Measurements from ENCODE around the gene ICAM5.
A peak's percentile ranks its signal among the peaks of the same experiment; 100 is the strongest.
"Not testable (repeated sequence)": the region's sequence is repeated elsewhere in the genome, so short reads cannot be mapped to it uniquely, and the experiment has no call there.

The ICAM5 gene

DNA sequence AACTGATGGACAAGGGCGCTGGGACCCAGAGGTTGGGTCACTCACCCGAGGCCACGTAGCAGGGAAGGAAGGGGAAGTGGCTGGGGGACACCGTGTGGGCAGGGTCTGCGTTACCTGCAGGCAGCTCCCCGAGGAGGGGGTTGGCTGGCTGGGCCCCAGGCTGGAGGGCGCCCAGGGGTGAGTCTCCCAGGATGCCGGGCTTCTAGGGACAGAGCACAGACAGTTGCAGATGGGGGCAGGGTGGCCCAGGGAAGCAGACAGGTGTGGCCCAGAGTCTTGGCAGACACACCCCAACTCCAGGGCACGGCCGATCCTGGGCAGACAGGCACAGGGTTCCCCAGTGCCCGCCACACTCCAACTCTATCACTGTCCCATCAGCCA, 31.7 kb downstream of the ICAM5 start:
- DNase-seq, result no peak

DNA sequence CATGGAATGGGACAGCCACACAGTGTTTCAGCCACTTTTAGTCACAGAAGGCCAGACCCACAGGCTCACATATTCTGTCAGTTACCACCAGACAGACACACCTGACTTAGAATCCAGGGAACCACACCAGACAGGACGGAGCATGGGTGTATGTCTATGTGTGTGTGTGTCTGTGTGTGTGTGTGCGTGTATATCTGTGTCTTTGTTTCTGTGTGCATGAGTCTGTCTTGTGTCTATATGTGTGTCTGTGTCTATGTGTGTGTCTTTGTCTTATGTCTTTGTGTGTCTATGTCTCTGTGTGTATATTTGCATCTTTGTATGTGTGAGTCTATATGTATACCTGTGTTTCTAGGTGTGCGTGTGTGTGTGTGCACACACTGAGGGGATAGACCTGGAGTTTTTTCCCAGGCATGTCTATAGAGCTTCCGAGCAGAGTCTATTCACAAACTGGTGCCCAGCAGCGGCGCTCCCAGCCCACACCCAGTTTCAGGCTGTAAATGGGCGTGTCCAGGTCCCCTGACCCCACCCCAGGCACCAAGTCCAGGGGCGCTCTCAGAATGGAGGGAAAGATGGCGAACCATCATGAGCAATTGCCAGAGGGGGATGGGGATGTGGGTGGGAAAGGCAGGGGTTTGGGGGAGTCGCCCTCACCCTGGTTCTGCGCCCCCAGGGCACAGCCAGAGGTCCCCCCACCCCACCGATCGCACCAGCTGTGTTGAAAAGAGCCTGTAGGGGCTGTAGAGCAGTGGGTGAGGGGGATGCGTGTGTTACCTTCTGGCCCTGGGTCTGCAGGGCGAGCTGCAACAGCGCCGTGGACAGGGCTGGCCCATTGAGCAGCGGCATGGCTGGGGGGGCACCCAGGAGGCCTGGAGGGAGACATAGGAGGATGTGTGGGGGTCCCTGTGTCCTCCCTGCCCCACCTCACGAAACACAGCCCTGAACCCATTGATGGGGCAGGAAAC, 32.4 kb downstream of the ICAM5 start:
- no peak for DNase-seq

DNA sequence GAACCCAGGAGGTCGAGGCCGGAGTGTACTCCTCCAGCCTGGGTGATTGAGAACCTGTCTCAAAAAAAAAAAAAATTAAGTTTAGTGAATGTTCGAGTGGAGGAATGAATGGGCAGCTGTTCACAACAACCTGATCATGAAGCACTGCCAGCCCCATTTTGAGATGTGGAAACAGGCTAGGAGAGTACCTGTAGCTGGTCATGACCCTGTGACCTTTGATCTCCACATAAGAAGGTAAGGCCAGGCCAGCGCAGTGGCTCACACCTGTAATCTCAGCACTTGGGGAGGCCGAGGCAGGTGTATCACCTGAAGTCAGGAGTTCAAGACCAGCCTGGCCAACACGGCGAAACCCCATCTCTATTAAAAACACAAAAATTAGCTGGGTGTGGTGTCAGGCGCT, 36.0 kb downstream of the ICAM5 start:
- DNase-seq, result no peak

DNA sequence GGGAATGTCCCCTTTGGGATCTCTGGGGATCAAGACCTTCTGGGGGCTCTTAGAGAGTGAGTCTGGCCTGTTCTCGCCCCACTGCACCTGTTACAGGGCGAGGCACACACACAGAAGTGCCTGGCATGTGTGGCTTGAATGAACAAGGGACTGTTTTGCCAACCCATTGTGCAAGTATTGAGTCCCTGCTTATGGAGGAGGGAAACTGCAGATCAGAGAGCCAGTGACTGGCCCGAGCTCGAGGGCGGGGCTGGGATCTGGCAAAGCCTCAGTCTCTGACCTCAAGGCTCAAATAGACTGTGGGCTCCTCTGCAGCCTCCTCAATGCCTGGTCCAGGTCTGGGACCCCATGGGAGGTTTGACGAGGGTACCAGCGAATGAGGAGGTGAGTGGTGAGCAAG, 38.0 kb downstream of the ICAM5 start:
- no peak for DNase-seq

DNA sequence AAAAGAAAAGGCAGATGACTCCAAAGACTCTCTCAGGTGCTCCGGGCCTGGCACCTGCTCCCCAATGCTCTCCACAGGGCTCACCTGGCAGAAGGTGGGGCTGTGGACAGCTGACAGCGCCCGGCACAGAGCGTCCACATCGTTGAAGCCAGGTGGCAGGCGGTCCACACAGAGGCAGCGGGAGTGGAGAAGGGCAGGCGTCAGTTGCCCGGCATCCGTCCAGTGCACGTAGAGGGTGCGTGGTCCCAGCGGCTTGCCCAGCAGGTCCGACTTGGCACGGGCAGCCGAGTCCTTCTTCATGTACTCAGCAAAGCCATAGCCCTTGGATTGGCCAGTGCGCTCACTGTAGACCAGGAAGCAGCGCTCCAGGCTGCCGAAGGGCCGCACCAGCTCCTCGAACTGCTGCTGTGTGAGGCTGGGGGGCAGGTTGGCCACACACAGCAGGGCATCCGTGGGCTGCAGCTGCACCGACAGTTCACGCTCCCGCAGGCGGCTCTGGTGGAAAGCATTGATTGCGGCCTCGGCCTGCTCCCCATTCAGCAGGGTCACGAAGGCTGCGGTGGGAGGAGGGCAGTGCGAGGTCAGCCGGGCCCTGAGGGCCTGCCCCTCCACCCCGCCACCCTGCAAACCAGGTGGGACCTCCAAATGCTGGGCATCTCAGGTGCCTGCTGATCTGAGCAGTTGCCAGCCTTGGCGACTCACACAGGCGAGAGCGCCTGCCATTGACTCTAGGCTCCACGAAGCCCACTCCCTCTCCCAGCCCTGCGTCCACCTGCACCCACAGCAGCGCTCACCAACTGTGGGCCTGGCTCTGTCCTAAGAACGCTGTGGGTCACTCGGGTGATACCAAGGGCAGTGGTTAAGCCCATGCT, 39.0 kb downstream of the ICAM5 start:
- DNase-seq, result no peak

DNA sequence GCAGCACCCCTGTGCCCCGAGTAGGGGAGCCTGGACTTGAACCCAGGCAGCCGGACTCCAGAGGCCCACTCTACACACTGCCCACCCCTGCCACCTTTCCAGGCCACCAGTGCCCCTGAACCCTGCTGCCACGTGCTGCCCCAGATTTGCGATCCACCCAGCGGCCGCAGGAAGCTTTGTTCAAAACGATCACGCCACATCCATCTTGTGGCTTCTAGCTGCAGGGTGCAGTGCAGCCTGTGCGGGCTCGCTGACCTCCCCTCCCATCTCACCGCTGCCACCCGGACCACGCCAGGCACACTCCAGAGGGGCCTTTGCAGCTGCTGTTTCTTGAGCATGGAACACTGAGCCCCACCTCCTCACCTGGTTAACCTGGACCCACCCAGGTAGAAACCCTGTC, 39.8 kb downstream of the ICAM5 start:
- no peak for DNase-seq

DNA sequence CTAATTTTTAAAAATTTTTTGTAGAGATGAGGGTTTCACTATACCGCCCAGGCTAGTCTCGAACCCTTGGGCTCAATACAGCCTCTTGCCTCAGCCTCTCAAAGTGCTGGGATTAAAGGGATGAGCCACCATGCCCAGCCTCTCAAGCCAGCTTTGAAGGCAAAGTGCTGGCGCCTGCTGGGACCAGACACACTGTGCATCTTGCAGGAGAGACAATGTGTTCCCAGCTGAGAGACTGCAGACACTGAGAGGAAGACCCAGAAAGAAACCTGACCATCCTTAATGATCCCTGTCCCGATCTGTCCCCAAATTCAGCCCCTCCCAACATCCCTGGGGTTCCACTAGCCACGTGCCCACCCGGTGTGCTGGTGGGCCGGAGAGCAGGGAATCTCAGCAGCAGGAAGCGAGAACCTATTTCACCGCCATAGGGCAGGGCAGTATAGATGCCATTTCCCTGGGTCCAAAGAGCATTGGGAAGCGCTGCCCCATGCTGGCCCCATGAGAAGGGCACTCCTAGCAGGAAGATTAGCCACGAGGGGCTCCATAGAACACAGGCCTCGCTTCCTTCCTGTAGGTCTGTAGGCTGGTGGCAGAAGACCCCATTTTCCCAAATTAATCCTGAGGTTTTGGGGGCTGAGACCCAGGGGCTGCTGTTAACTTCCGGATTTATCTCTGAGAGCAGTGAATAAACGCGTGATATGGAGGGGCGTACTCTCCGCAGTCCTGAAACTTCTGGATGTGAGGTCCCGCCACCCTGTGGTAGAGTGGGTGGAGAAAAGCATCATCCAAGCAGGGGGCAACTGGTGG, 42.6 kb downstream of the ICAM5 start:
- DNase-seq, result no peak

DNA sequence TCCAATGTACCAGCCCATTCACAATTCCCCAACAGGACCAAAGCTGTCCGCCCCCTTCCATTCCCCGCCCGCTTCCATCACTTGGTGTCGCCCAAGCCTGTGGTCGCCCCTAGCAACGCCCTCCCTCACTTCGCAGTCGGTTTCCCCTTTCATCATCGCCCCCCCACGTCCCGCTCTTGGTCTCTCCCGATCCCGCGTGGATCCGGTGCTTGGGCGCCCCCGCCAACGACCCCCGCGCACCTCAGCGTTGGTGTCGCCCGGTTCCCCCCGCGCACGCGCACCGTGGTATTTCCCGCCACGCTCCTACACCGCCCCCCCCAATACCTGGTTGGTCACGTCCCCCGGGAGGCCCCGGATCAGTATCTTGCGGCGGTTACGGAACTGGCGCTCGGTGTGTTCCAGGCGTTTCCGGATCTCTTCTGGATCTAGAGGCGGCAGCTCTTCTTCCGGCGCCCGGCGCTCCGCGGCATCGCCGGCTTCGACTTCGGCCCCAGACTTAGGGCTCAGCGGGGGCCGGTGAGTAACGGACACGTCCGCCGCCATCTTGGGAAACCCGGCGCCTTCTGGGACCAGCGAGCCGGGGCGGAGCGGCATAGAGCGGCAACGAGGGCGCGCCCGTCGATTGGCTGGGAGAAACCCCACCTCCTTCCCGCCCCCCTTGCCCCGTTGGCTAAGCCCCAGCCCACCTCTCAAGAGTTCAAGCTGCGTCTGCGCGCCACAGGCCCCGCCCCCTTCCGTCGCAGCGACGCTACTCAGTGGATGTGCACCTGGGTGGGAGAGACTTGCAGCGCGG, 43.4 kb downstream of the ICAM5 start, which contains the start of gene RAVER1:
RAVER1 (minus strand) TSS at position 565 of the 793 bp plus-strand sequence; CDS start at position 543, 22 bp downstream.
- peak; percentile 98 for DNase-seq

DNA sequence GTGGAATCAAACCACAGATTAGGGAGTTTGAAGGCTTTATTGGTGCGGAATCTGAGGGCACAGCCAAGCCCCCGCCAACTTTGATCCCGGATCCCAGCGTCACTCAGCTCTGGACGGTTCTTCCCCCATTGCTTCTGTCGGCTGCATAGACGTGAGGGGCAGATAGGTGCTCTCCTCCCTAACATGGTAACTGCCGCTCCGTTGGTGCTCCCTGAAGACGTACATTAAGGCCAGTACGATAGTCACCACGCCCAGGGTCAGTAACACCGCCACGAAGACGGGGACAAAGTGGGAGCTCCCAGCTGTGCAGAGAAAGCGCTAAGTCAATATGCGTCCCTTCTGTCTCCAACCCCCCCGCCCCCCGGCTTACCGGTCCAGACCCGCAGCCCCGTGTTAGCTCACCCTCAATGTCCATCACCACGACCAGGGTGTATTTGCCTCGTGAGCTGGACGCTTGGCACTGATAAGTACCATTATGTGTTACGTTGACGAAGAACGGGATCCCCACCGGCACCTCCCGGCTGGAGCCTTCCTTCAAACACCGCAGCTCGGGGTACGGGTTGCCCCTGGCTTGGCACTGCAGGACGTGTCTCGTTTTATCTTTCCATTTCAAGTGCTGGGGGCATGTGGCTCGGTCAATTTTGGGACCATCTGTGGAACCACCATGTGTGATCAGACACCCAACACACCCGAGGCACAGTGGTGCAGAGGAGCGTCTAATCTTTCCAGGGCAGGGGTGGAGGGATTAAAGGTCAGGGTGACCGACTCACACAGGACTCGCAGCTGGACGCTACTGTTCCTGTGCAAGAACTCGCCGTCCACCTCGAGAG, 44.2 kb downstream of the ICAM5 start:
- DNase-seq, result no peak

DNA sequence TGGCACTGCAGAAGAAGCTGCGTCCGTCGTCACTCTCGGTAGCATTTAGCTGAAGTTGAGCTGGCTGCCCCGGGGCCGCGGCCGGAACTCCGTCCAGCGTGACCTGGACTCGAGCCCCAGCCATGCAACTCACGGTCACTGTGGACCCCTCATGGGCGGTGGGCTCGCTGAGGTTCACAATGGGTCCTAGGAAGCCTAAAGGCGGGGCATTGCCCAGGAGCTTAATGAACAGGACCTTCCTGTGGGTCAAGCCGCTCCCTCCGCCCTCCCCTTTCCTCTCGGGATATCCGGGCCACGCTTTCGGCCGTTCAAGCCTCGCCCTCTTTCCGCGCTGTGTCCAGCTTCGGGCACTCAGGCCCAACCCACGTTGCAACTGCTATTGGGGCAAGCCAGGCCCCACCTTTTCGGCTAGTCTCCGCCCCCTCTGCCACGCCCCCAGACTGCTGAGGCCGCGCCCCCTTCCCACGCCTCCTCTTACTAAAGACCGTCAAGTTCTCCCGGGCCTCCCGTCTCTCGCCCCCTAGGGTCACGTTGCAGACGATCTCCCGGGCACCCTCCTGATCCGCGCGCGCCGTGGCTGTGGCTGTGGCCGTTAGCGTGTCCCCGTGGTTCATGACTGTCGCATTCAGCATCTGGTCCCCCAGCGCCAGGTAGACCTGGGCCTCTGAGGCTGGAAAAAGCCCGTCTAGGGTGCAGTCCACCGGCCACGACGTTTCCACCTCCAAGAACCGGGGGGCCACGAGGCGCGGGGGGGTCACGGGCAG, 45.0 kb downstream of the ICAM5 start:
- DNase-seq, result peak; percentile 38

DNA sequence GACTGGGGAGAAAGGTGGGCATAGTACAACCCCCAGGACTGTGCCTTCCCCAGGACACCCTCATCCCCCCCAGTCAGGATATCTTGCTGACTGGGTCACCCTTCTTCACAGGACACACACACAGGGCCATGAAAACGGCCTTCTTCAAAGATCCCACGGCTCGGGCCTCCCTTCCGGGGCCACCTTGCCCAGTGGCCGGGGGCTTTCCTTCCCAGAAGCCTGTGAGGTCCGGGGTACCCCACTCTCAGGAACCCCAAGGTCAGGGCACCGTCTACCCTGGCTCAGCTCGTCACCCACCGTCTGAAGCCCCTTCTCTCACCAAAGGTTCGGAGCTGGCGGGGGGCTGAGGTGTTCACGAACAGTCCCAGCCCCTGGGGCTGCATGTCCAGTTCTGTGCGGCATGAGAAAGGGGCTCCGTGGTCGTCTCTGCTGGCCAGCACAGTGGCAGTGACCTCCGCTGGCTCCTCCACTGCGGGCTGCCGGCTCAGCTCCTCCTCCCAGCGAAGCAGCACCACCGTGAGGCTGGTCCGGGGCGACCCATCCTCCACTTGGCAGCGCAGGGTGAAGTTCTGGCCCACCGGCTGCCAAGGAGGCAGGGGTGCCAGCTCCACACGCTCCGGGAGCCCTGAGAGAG, 45.7 kb downstream of the ICAM5 start:
- no peak for DNase-seq

DNA sequence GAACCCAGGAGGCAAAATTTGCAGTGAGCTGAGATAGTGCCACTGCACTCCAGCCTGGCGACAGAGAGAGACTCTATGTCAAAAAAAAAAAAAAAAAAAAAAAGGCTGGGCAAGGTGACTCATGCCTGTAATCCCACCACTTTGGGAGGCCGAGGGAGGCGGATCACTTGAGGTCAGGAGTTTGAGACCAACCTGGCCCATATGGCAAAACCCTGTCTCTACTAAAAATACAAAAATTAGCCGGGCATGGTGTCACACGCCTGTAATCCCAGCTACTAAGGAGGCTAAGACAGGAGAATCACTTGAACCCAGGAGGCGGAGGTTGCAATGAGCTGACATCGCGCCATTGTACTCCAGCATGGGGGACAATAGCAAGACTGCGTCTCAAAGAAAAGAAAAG, 47.0 kb downstream of the ICAM5 start:
- not testable (repeated sequence) for DNase-seq

DNA sequence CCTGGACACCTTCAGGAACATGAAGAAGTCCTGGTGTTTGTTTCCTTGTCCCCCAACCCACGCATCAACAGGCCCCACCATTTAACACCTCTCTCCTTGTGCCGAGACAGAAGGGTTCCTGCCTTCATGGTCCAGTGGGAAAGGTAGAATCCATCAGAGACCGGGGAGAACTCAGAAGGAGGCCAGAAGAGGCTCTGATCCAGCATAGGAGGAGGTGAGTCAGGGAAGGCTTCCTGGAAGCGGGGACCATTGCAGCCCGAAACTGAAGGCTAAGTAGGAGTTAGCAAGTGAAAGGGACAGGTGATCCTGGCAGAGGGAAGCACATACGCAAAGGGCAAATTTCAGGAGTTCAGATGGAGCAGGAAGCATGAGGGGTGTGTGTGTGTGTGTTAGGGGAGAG, 49.2 kb downstream of the ICAM5 start:
- no peak for DNase-seq

DNA sequence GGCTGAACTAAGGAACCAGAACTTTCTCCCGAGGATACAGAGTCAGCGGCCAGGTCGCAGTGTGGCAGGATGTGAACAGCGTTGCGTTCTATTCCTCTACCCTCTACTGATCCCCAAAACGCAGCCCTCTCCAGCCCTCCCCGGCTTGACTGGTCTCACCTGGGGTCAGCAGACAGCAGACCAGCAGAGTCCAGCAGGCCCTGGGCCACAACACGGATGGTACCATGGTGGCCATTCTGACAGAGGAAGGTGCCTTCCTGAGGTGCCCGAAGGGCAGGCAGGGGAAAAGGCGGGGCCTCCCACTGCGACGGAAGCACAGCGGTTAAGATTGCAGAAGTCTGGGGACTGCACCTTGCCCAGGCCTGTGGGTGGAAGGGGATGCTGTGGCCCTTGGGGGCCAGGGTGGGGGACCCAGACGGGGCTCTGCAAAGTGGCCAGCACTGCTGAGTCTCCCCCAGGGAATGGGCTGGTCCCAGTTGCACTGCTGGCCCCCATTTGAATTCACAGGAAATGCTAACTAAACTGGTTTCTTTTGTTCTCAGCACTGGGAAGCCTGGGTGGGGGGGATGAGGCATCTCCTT, 49.7 kb downstream of the ICAM5 start, which contains the start of gene ICAM3:
ICAM3 (minus strand) TSS at position 245 of the 581 bp plus-strand sequence; CDS start at position 235, 10 bp downstream.
- peak; percentile 65 for DNase-seq

DNA sequence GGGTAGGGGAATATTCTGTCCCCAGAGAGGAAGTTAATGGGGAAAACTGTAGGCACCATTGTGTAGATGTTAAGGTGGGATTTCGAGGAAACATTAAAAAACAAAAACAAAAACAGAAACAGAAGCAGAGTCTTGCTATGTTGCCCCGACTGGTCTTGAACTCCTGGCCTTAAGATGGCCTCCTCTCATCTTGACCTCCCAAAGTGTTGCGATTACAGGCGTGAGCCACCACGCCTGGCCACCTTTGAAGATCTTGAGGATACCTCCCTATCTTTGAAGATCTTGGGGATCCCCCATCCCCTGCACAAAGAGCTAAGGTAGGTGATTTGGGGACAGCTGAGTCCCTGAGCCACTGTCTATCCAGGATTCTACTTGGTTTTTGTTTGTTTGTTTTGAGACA, 50.2 kb downstream of the ICAM5 start:
- DNase-seq, result peak; percentile 17

DNA sequence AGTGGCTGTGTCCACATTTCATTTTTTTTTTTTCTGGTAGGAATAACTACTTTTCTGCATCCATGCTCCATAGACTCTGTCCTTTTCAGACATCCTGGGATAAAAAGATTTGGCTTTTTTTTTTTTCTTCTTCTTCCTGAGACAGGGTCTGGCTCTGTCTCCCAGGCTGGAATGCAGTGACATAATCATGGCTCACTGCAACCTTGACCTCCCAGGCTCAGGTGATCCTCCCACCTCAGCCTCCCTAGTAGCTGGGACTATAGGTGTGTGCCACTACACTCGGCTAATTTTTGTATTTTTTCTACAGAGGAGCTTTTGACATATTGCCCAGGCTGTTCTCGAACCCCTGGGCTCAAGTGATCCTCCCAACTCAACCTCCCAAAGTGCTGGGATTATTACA, 53.7 kb downstream of the ICAM5 start:
- no peak for DNase-seq

DNA sequence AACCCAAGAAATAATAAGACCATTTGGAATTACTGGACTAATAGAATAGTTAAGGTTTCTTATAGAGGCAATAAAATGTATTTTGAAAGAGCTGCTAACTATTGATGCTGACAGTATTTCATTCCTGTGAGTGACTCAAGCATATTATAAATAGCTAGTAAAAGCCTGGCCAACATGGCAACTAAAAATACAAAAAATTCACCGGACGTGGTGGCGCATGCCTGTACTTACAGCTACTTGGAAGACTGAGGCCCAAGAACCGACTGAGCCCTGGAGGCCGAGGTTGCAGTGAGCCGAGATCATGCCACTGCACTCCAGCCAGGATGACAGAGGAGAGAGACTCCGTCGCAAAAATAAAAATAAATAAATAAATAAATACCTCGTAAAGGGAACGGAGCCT, 55.0 kb downstream of the ICAM5 start:
- no peak for DNase-seq
